ENCODE data around the gene CD8B.

Gene CD8B

GRCh38 chr2:86793752-86794151 lies 67.9 kb downstream of the CD8B start:
- no peak overlapping the region for H3K27ac ChIP-seq
- no peak for TF ChIP-seq CTCF (conservative IDR thresholded peaks at IDR 0.05)

GRCh38 chr2:86791573-86791972 lies 70.1 kb downstream of the CD8B start:
- no peak for TF ChIP-seq CTCF (conservative IDR thresholded peaks at IDR 0.05)
- H3K27ac ChIP-seq, result no peak overlapping the region

- no peak for TF ChIP-seq CTCF (conservative IDR thresholded peaks at IDR 0.05)
- no peak within 1 kb of the TSS for H3K27ac ChIP-seq
Measured at GRCh38 chr2:86790676-86791572, 70.8 kb downstream of the CD8B start, which contains the start of gene CD8A. CD8A (minus strand) TSS chr2:86790913; CDS start chr2:86790825, 88 bp downstream.

GRCh38 chr2:86790134-86790675 lies 71.5 kb downstream of the CD8B start:
- TF ChIP-seq CTCF (conservative IDR thresholded peaks at IDR 0.05), result no peak
- H3K27ac ChIP-seq, result no peak overlapping the region

- no peak for TF ChIP-seq CTCF (conservative IDR thresholded peaks at IDR 0.05)
- H3K27ac ChIP-seq, result no peak overlapping the region
Measured at GRCh38 chr2:86789687-86790133, 72.0 kb downstream of the CD8B start.

- no peak for TF ChIP-seq CTCF (conservative IDR thresholded peaks at IDR 0.05)
- H3K27ac ChIP-seq, result no peak overlapping the region
Measured at GRCh38 chr2:86788881-86789686, 72.6 kb downstream of the CD8B start.

- peak overlapping the region; percentile 11; the same call in 1 of the 2 replicates for H3K27ac ChIP-seq
- no peak for TF ChIP-seq CTCF (conservative IDR thresholded peaks at IDR 0.05)
Measured at GRCh38 chr2:86788165-86788564, 73.5 kb downstream of the CD8B start.

Data from VCaP (cell line).